Measurements from ENCODE around the gene LRRC40.

LRRC40 gene

GRCh38 chr1:70222716-70223235, 17.4 kb upstream of the LRRC40 start:
- no peak for DNase-seq (ENCODE audit: low read depth)
- H3K4me3 ChIP-seq (ENCODE audit: low read depth, low read length) = peak overlapping the region; percentile 85
- no peak for TF ChIP-seq MAX (IDR thresholded peaks at IDR 0.05; ENCODE audit: low read depth, low read length)
- TF ChIP-seq MYC (IDR thresholded peaks at IDR 0.05; ENCODE audit: low read depth, low read length) = no peak
- no peak for TF ChIP-seq CTCF (IDR thresholded peaks at IDR 0.05; ENCODE audit: low read depth, low read length)
- no peak for TF ChIP-seq POLR2A (IDR thresholded peaks at IDR 0.05; ENCODE audit: extremely low read depth, insufficient read length)

GRCh38 chr1:70221238-70222121, 16.1 kb upstream of the LRRC40 start, which contains the start of gene SRSF11:
Gene SRSF11, plus strand, starts transcription at chr1:70221380. Its CDS starts 257 bp downstream, at chr1:70221637.
- peak within 1 kb of the TSS; percentile 85 for H3K4me3 ChIP-seq (ENCODE audit: low read depth, low read length)
- peak; percentile 94 for DNase-seq (ENCODE audit: low read depth)
- TF ChIP-seq MAX (IDR thresholded peaks at IDR 0.05; ENCODE audit: low read depth, low read length) (peak; percentile 81), CTCF (IDR thresholded peaks at IDR 0.05; ENCODE audit: low read depth, low read length) (no peak), POLR2A (IDR thresholded peaks at IDR 0.05; ENCODE audit: extremely low read depth, insufficient read length) (peak; percentile 89), MYC (IDR thresholded peaks at IDR 0.05; ENCODE audit: low read depth, low read length) (peak; percentile 95)

- peak overlapping the region; percentile 71 for H3K4me3 ChIP-seq (ENCODE audit: low read depth, low read length)
- peak; percentile 6 for DNase-seq (ENCODE audit: low read depth)
- TF ChIP-seq MAX (IDR thresholded peaks at IDR 0.05; ENCODE audit: low read depth, low read length) (no peak), CTCF (IDR thresholded peaks at IDR 0.05; ENCODE audit: low read depth, low read length) (no peak), POLR2A (IDR thresholded peaks at IDR 0.05; ENCODE audit: extremely low read depth, insufficient read length) (no peak), MYC (IDR thresholded peaks at IDR 0.05; ENCODE audit: low read depth, low read length) (no peak)
Observed at GRCh38 chr1:70220517-70221237, 15.3 kb upstream of the LRRC40 start.

GRCh38 chr1:70220015-70220414, 14.6 kb upstream of the LRRC40 start:
- TF ChIP-seq MAX (IDR thresholded peaks at IDR 0.05; ENCODE audit: low read depth, low read length) = no peak
- no peak for TF ChIP-seq MYC (IDR thresholded peaks at IDR 0.05; ENCODE audit: low read depth, low read length)
- no peak for TF ChIP-seq CTCF (IDR thresholded peaks at IDR 0.05; ENCODE audit: low read depth, low read length)
- TF ChIP-seq POLR2A (IDR thresholded peaks at IDR 0.05; ENCODE audit: extremely low read depth, insufficient read length) = no peak
- DNase-seq (ENCODE audit: low read depth) = peak; percentile 65
- no peak overlapping the region for H3K4me3 ChIP-seq (ENCODE audit: low read depth, low read length)

- no peak overlapping the region for H3K4me3 ChIP-seq (ENCODE audit: low read depth, low read length)
- DNase-seq (ENCODE audit: low read depth) = no peak
- TF ChIP-seq MYC (IDR thresholded peaks at IDR 0.05; ENCODE audit: low read depth, low read length) (no peak), CTCF (IDR thresholded peaks at IDR 0.05; ENCODE audit: low read depth, low read length) (no peak), MAX (IDR thresholded peaks at IDR 0.05; ENCODE audit: low read depth, low read length) (no peak), POLR2A (IDR thresholded peaks at IDR 0.05; ENCODE audit: extremely low read depth, insufficient read length) (no peak)
Observed at GRCh38 chr1:70211541-70211940, 6.2 kb upstream of the LRRC40 start.

Measured in NB4 (cell line).